Type B pancreatic cell (in vitro differentiated cells): Measurements from ENCODE around the gene ASCL5. TPM values are rescaled to one million over a fixed set of nuclear protein-coding genes. Genes with fewer than 3 reads are reported as not detected.

Experiments used
- DNase-seq: peaks from one replicate; pipeline ENCODE4 v3.0.0; 2021; ENCODE audit warnings: mixed read lengths; ENCODE audit not compliant: unreplicated experiment; ENCODE audit errors: extremely low spot score
- H3K27ac Mint-ChIP-seq: 2 replicates; pipeline ENCODE4 v1.8.0; 2021; ENCODE audit warnings: mild to moderate bottlenecking, mixed read lengths
- H3K27me3 Mint-ChIP-seq: 2 replicates; pipeline ENCODE4 v1.8.0; 2021; ENCODE audit warnings: mixed read lengths
- H3K36me3 Mint-ChIP-seq: 2 replicates; pipeline ENCODE4 v1.8.0; 2021; ENCODE audit warnings: mixed read lengths
- H3K4me1 Mint-ChIP-seq: one replicate; pipeline ENCODE4 v1.8.0; 2021; ENCODE audit warnings: mixed read lengths; ENCODE audit not compliant: unreplicated experiment
- H3K4me3 Mint-ChIP-seq: 2 replicates; pipeline ENCODE4 v1.8.0; 2021; ENCODE audit warnings: mild to moderate bottlenecking, mixed read lengths
- H3K9me3 Mint-ChIP-seq: 2 replicates; pipeline ENCODE4 v1.8.0; 2021; ENCODE audit warnings: mixed read lengths
- CTCF ChIP-seq: fragments of 200-600 bp; sonication (generic); conservative IDR thresholded peaks from 2 replicates; pipeline ENCODE4 v1.5.0; 2021; ENCODE audit warnings: antibody characterized with exemption, mild to moderate bottlenecking
- total RNA-seq: library from RNA; stranded (reverse); gene quantifications from 2 replicates; pipeline ENCODE4 v1.2.1, GENCODE V29; 2021; ENCODE audit warnings: low replicate concordance

ASCL5 gene
- total RNA-seq, 1 donor from 2014 or later = not detected

- Mint-ChIP-seq H3K4me1 (peaks cover 23% of the 10 kb centered on the region), H3K4me3 (no peak overlapping the region)
- no peak for DNase-seq
Observed at GRCh38 chr1:201127755-201128455, 921 bp upstream of the ASCL5 start.

GRCh38 chr1:201126463-201126831 is 537 bp downstream of the ASCL5 start:
- DNase-seq = no peak
- no peak overlapping the region for H3K27ac Mint-ChIP-seq
- peaks cover 29% of the 10 kb centered on the region for H3K27me3 Mint-ChIP-seq
- H3K4me1 Mint-ChIP-seq = peaks cover 23% of the 10 kb centered on the region
- no peak for TF ChIP-seq CTCF
- no peak overlapping the region for H3K4me3 Mint-ChIP-seq
- no peaks in the 10 kb centered on the region for H3K9me3 Mint-ChIP-seq
- peaks cover under 1% of the 10 kb centered on the region for H3K36me3 Mint-ChIP-seq

More at GRCh38 chr1:201127755-201128455, 921 bp upstream of the ASCL5 start:
- TF ChIP-seq CTCF = no peak
- no peak overlapping the region for H3K27ac Mint-ChIP-seq
- peaks cover 20% of the 10 kb centered on the region for H3K27me3 Mint-ChIP-seq
- H3K36me3 Mint-ChIP-seq = peaks cover 8% of the 10 kb centered on the region
- no peaks in the 10 kb centered on the region for H3K9me3 Mint-ChIP-seq

- Mint-ChIP-seq H3K4me1 (peaks cover 20% of the 10 kb centered on the region), H3K27me3 (peaks cover 32% of the 10 kb centered on the region), H3K27ac (no peak overlapping the region), H3K9me3 (no peaks in the 10 kb centered on the region), H3K36me3 (no peaks in the 10 kb centered on the region), H3K4me3 (no peak overlapping the region)
- TF ChIP-seq CTCF = no peak
- DNase-seq = no peak
Observed at GRCh38 chr1:201125800-201126199, 1.2 kb downstream of the ASCL5 start.

GRCh38 chr1:201125019-201125418 is 2.0 kb downstream of the ASCL5 start:
- H3K4me1 Mint-ChIP-seq = peaks cover 21% of the 10 kb centered on the region
- no peak overlapping the region for H3K27ac Mint-ChIP-seq

GRCh38 chr1:201123866-201124265 is 3.1 kb downstream of the ASCL5 start:
- no peak for TF ChIP-seq CTCF
- H3K27ac Mint-ChIP-seq = no peak overlapping the region
- no peaks in the 10 kb centered on the region for H3K36me3 Mint-ChIP-seq
- peaks cover 26% of the 10 kb centered on the region for H3K4me1 Mint-ChIP-seq
- H3K4me3 Mint-ChIP-seq = no peak overlapping the region
- peaks cover 32% of the 10 kb centered on the region for H3K27me3 Mint-ChIP-seq
- DNase-seq = no peak
- no peaks in the 10 kb centered on the region for H3K9me3 Mint-ChIP-seq

More at GRCh38 chr1:201125019-201125418, 2.0 kb downstream of the ASCL5 start:
- no peaks in the 10 kb centered on the region for H3K36me3 Mint-ChIP-seq
- H3K4me3 Mint-ChIP-seq = no peak overlapping the region
- TF ChIP-seq CTCF = no peak
- DNase-seq = no peak
- H3K27me3 Mint-ChIP-seq = peaks cover 32% of the 10 kb centered on the region
- H3K9me3 Mint-ChIP-seq = no peaks in the 10 kb centered on the region
